GM23338 (cell line): Measurements from ENCODE around the gene RPL37. TPM values are rescaled to one million over a fixed set of nuclear protein-coding genes. Genes with fewer than 3 reads are reported as not detected.

Source experiments
- ATAC-seq: fragments of 200-7000 bp; cut with Tn5 transposase; 3 replicates; pipeline ENCODE4 v1.9.1; 2020
- DNase-seq: peaks from one replicate; pipeline ENCODE4 v3.0.0-alpha.2; 2015; ENCODE audit warnings: low spot score
- H2AFZ ChIP-seq: fragments of 200-600 bp; sonication (generic); 2 replicates; pipeline ENCODE4 v1.8.0; 2016; ENCODE audit warnings: antibody characterized with exemption, mild to moderate bottlenecking, moderate library complexity
- H3F3A ChIP-seq: fragments of 200-600 bp; sonication (generic); replicated peaks from 2 replicates; pipeline ENCODE4 v1.8.0; 2017; ENCODE audit warnings: antibody characterized with exemption, mixed run types, low read depth
- H3K27ac ChIP-seq: fragments of 200-600 bp; sonication (generic); 2 replicates; pipeline ENCODE4 v1.6.1; 2016; ENCODE audit warnings: low read depth
- H3K27me3 ChIP-seq: fragments of 200-600 bp; sonication (generic); 2 replicates; pipeline ENCODE4 v1.8.0; 2016; ENCODE audit warnings: mild to moderate bottlenecking, mixed run types, moderate library complexity; ENCODE audit not compliant: insufficient read depth
- H3K36me3 ChIP-seq: fragments of 200-600 bp; sonication (generic); 2 replicates; pipeline ENCODE4 v1.8.0; 2016; ENCODE audit warnings: mild to moderate bottlenecking; ENCODE audit not compliant: insufficient read depth
- H3K4me1 ChIP-seq: fragments of 200-600 bp; sonication (generic); 2 replicates; pipeline ENCODE4 v1.8.0; 2016; ENCODE audit warnings: mild to moderate bottlenecking, moderate library complexity; ENCODE audit not compliant: insufficient read depth
- H3K4me2 ChIP-seq: fragments of 200-600 bp; sonication (generic); 2 replicates; pipeline ENCODE4 v1.7.1; 2017; ENCODE audit warnings: mixed run types
- H3K4me3 ChIP-seq: fragments of 200-600 bp; sonication (generic); 2 replicates; pipeline ENCODE4 v1.6.1; 2016; ENCODE audit warnings: mixed run types
- H3K79me2 ChIP-seq: fragments of 200-600 bp; sonication (generic); replicated peaks from 2 replicates; pipeline ENCODE4 v1.8.0; 2017; ENCODE audit warnings: mild to moderate bottlenecking; ENCODE audit not compliant: insufficient read depth
- H3K9me2 ChIP-seq: fragments of 200-600 bp; sonication (generic); 2 replicates; pipeline ENCODE4 v1.8.0; 2017; ENCODE audit not compliant: insufficient read depth
- H4K20me1 ChIP-seq: fragments of 200-600 bp; sonication (generic); replicated peaks from 2 replicates; pipeline ENCODE4 v1.8.0; 2017; ENCODE audit warnings: mild to moderate bottlenecking; ENCODE audit not compliant: insufficient read depth
- H3K27ac Mint-ChIP-seq: 2 replicates; pipeline ENCODE4 v1.8.0; 2020; ENCODE audit warnings: inconsistent platforms, mild to moderate bottlenecking, moderate library complexity, mixed read lengths
- H3K27me3 Mint-ChIP-seq: 3 replicates; pipeline ENCODE4 v1.8.0; 2022; ENCODE audit warnings: low read depth, mild to moderate bottlenecking, moderate library complexity, mixed read lengths, inconsistent platforms; ENCODE audit not compliant: insufficient read depth, poor library complexity
- H3K36me3 Mint-ChIP-seq: 3 replicates; pipeline ENCODE4 v1.8.0; 2021; ENCODE audit warnings: low read depth, mild to moderate bottlenecking, inconsistent platforms, moderate library complexity, mixed read lengths
- H3K4me1 Mint-ChIP-seq: 3 replicates; pipeline ENCODE4 v1.8.0; 2020; ENCODE audit warnings: mild to moderate bottlenecking, inconsistent platforms, mixed read lengths
- H3K4me3 Mint-ChIP-seq: 3 replicates; pipeline ENCODE4 v1.8.0; 2021; ENCODE audit warnings: moderate library complexity, mild to moderate bottlenecking, inconsistent platforms, mixed read lengths
- H3K9me3 Mint-ChIP-seq: 3 replicates; pipeline ENCODE4 v1.8.0; 2020; ENCODE audit warnings: moderate library complexity, mild to moderate bottlenecking, inconsistent platforms, mixed read lengths
- CREB1 ChIP-seq: fragments of 250-450 bp; sonication (Bioruptor Pico); IDR thresholded peaks from 2 replicates; pipeline ENCODE4 v1.5.0; 2020; ENCODE audit warnings: low read depth, mild to moderate bottlenecking, moderate library complexity
- EZH2 ChIP-seq: fragments of 200-600 bp; sonication (generic); IDR thresholded peaks from one replicate; pipeline ENCODE4 v1.8.0; 2017; ENCODE audit warnings: antibody characterized with exemption, mild to moderate bottlenecking, low read depth; ENCODE audit not compliant: unreplicated experiment
- EZH2phosphoT487 ChIP-seq: fragments of 200-600 bp; sonication (generic); IDR thresholded peaks from one replicate; pipeline ENCODE4 v1.8.1; 2018; ENCODE audit warnings: antibody characterized with exemption; ENCODE audit not compliant: unreplicated experiment
- JUNB ChIP-seq: IDR thresholded peaks from one replicate; pipeline ENCODE4 v1.6.1; 2016; ENCODE audit warnings: antibody characterized with exemption; ENCODE audit not compliant: unreplicated experiment
- NANOG ChIP-seq: IDR thresholded peaks from 2 replicates; pipeline ENCODE4 v1.6.1; 2016; ENCODE audit warnings: antibody characterized with exemption, borderline replicate concordance
- POLR2AphosphoS5 ChIP-seq: IDR thresholded peaks from 2 replicates; pipeline ENCODE4 v1.6.1; 2016; ENCODE audit warnings: antibody characterized with exemption, low read depth
- STAT1 ChIP-seq: IDR thresholded peaks from one replicate; pipeline ENCODE4 v1.6.1; 2016; ENCODE audit warnings: antibody characterized with exemption; ENCODE audit not compliant: unreplicated experiment
- ZNF114 ChIP-seq: fragments of 250-450 bp; sonication (Bioruptor Pico); IDR thresholded peaks from 2 replicates; pipeline ENCODE4 v1.5.0; 2020; ENCODE audit warnings: mild to moderate bottlenecking, moderate library complexity
- ZNF331 ChIP-seq: fragments of 250-450 bp; sonication (Bioruptor Pico); IDR thresholded peaks from 2 replicates; pipeline ENCODE4 v1.5.0; 2020; ENCODE audit warnings: low read depth, mild to moderate bottlenecking, moderate library complexity
- polyA plus RNA-seq: library from polyadenylated mRNA; unstranded; fragments of >200 nt; fragmentation: Nextera tagmentation; extraction: Ambion mirVana; gene quantifications from 2 replicates; pipeline ENCODE4 v1.2.1, GENCODE V29; 2016
- total RNA-seq: library from RNA; depleted of rRNA; stranded (reverse); fragments of >200 nt; shearing (Covaris generic); gene quantifications from 2 replicates; pipeline ENCODE4 v1.2.3, GENCODE V29; 2014
- TF ChIP-seq, protein P1 (sequence below), 2 experiments: fragments of 200-600 bp in 1 of 2; sonication (generic) in 1 of 2; conservative IDR thresholded peaks; 2 replicates each; pipeline versions ENCODE4 v1.5.1 to v1.6.1; 2016 to 2017; ENCODE audit warnings: antibody characterized with exemption in 2 of 2, low read depth in 2 of 2, mild to moderate bottlenecking in 2 of 2, moderate library complexity in 1 of 2
- TF ChIP-seq, protein P2 (sequence below): IDR thresholded peaks from 2 replicates; pipeline ENCODE4 v1.6.1; 2016; ENCODE audit warnings: antibody characterized with exemption
- TF ChIP-seq, protein P3 (sequence below): IDR thresholded peaks from one replicate; pipeline ENCODE4 v1.6.1; 2018; ENCODE audit warnings: antibody characterized with exemption; ENCODE audit not compliant: unreplicated experiment
- TF ChIP-seq, protein P4 (sequence below): fragments of 250-450 bp; sonication (Bioruptor Pico); IDR thresholded peaks from 2 replicates; pipeline ENCODE4 v1.5.0; 2020; ENCODE audit warnings: mild to moderate bottlenecking, moderate library complexity

RPL37 gene
- total and polyA plus RNA-seq, 2 experiments from 2014 or later, result 104 to 3,283 TPM

DNA sequence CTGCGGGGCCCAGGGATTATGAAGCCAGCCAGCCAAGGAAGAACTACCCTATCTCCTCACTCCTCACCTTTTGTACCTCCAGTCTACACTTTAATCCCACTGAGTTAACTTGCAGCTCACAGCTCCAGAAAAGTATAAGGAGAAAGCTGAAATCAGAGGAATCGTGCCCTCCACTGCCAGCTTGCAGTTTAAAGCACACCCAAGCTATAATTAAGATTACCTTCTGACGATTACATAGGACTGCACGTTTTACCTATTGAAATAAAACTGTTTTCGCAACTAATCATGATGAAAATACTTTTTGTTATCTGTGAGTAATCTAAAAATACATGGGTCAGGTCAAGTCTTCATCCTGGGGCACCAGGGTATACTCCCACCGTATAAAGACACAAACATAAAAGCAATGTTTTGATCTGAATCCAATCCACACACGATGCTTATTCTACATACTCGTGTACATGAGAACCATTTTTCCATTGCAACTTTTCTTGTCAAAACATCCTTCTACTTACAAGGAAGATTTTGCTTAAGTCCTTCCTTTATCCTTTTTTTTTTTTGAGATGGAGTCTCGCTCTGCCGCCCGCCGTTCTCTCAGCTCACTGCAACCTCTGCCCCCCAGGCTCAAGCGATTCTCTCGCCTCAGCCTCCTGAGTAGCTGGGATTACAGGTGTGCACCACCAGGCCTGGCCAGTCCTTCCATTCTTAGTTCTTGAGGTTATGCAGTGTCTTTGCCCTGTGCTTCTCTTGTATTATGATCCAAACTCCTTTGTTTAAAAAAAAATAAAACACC lies 7.6 kb downstream of the RPL37 start:
- peaks cover 4% of the 10 kb centered on the region; the same call in 1 of the 2 replicates for H3K4me1 ChIP-seq
- Mint-ChIP-seq H3K9me3 (peaks cover 3% of the 10 kb centered on the region; the same call in 1 of the 3 replicates), H3K27me3 (peaks cover 32% of the 10 kb centered on the region), H3K4me1 (peaks cover 26% of the 10 kb centered on the region), H3K4me3 (no peak overlapping the region), H3K27ac (peak overlapping the region; percentile 69; the same call in 1 of the 2 replicates), H3K36me3 (peaks cover 71% of the 10 kb centered on the region)
- H4K20me1 ChIP-seq, result peaks cover 47% of the 10 kb centered on the region
- no peaks in the 10 kb centered on the region for H3K27me3 ChIP-seq
- ATAC-seq, result no peak
- DNase-seq, result no peak
- no peak overlapping the region for H3K4me2 ChIP-seq
- H3K36me3 ChIP-seq, result peaks cover 65% of the 10 kb centered on the region
- TF ChIP-seq, protein P1, sequence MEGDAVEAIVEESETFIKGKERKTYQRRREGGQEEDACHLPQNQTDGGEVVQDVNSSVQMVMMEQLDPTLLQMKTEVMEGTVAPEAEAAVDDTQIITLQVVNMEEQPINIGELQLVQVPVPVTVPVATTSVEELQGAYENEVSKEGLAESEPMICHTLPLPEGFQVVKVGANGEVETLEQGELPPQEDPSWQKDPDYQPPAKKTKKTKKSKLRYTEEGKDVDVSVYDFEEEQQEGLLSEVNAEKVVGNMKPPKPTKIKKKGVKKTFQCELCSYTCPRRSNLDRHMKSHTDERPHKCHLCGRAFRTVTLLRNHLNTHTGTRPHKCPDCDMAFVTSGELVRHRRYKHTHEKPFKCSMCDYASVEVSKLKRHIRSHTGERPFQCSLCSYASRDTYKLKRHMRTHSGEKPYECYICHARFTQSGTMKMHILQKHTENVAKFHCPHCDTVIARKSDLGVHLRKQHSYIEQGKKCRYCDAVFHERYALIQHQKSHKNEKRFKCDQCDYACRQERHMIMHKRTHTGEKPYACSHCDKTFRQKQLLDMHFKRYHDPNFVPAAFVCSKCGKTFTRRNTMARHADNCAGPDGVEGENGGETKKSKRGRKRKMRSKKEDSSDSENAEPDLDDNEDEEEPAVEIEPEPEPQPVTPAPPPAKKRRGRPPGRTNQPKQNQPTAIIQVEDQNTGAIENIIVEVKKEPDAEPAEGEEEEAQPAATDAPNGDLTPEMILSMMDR (conservative IDR thresholded peaks at IDR 0.05; ENCODE audit: low read depth in 2 of 2), result no peak
- TF ChIP-seq ZNF114 (CRISPR knock-in tag), result no peak
- TF ChIP-seq NANOG, result no peak
- TF ChIP-seq EZH2phosphoT487, result no peak
- TF ChIP-seq STAT1, result no peak
- TF ChIP-seq JUNB, result no peak
- TF ChIP-seq EZH2, result no peak
- TF ChIP-seq, protein P2, sequence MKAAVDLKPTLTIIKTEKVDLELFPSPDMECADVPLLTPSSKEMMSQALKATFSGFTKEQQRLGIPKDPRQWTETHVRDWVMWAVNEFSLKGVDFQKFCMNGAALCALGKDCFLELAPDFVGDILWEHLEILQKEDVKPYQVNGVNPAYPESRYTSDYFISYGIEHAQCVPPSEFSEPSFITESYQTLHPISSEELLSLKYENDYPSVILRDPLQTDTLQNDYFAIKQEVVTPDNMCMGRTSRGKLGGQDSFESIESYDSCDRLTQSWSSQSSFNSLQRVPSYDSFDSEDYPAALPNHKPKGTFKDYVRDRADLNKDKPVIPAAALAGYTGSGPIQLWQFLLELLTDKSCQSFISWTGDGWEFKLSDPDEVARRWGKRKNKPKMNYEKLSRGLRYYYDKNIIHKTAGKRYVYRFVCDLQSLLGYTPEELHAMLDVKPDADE, result no peak
- no peak for TF ChIP-seq POLR2AphosphoS5
- TF ChIP-seq, protein P3, sequence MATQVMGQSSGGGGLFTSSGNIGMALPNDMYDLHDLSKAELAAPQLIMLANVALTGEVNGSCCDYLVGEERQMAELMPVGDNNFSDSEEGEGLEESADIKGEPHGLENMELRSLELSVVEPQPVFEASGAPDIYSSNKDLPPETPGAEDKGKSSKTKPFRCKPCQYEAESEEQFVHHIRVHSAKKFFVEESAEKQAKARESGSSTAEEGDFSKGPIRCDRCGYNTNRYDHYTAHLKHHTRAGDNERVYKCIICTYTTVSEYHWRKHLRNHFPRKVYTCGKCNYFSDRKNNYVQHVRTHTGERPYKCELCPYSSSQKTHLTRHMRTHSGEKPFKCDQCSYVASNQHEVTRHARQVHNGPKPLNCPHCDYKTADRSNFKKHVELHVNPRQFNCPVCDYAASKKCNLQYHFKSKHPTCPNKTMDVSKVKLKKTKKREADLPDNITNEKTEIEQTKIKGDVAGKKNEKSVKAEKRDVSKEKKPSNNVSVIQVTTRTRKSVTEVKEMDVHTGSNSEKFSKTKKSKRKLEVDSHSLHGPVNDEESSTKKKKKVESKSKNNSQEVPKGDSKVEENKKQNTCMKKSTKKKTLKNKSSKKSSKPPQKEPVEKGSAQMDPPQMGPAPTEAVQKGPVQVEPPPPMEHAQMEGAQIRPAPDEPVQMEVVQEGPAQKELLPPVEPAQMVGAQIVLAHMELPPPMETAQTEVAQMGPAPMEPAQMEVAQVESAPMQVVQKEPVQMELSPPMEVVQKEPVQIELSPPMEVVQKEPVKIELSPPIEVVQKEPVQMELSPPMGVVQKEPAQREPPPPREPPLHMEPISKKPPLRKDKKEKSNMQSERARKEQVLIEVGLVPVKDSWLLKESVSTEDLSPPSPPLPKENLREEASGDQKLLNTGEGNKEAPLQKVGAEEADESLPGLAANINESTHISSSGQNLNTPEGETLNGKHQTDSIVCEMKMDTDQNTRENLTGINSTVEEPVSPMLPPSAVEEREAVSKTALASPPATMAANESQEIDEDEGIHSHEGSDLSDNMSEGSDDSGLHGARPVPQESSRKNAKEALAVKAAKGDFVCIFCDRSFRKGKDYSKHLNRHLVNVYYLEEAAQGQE, result no peak
- TF ChIP-seq ZNF331 (CRISPR knock-in tag), result no peak
- TF ChIP-seq CREB1 (CRISPR knock-in tag), result no peak
- TF ChIP-seq, protein P4, sequence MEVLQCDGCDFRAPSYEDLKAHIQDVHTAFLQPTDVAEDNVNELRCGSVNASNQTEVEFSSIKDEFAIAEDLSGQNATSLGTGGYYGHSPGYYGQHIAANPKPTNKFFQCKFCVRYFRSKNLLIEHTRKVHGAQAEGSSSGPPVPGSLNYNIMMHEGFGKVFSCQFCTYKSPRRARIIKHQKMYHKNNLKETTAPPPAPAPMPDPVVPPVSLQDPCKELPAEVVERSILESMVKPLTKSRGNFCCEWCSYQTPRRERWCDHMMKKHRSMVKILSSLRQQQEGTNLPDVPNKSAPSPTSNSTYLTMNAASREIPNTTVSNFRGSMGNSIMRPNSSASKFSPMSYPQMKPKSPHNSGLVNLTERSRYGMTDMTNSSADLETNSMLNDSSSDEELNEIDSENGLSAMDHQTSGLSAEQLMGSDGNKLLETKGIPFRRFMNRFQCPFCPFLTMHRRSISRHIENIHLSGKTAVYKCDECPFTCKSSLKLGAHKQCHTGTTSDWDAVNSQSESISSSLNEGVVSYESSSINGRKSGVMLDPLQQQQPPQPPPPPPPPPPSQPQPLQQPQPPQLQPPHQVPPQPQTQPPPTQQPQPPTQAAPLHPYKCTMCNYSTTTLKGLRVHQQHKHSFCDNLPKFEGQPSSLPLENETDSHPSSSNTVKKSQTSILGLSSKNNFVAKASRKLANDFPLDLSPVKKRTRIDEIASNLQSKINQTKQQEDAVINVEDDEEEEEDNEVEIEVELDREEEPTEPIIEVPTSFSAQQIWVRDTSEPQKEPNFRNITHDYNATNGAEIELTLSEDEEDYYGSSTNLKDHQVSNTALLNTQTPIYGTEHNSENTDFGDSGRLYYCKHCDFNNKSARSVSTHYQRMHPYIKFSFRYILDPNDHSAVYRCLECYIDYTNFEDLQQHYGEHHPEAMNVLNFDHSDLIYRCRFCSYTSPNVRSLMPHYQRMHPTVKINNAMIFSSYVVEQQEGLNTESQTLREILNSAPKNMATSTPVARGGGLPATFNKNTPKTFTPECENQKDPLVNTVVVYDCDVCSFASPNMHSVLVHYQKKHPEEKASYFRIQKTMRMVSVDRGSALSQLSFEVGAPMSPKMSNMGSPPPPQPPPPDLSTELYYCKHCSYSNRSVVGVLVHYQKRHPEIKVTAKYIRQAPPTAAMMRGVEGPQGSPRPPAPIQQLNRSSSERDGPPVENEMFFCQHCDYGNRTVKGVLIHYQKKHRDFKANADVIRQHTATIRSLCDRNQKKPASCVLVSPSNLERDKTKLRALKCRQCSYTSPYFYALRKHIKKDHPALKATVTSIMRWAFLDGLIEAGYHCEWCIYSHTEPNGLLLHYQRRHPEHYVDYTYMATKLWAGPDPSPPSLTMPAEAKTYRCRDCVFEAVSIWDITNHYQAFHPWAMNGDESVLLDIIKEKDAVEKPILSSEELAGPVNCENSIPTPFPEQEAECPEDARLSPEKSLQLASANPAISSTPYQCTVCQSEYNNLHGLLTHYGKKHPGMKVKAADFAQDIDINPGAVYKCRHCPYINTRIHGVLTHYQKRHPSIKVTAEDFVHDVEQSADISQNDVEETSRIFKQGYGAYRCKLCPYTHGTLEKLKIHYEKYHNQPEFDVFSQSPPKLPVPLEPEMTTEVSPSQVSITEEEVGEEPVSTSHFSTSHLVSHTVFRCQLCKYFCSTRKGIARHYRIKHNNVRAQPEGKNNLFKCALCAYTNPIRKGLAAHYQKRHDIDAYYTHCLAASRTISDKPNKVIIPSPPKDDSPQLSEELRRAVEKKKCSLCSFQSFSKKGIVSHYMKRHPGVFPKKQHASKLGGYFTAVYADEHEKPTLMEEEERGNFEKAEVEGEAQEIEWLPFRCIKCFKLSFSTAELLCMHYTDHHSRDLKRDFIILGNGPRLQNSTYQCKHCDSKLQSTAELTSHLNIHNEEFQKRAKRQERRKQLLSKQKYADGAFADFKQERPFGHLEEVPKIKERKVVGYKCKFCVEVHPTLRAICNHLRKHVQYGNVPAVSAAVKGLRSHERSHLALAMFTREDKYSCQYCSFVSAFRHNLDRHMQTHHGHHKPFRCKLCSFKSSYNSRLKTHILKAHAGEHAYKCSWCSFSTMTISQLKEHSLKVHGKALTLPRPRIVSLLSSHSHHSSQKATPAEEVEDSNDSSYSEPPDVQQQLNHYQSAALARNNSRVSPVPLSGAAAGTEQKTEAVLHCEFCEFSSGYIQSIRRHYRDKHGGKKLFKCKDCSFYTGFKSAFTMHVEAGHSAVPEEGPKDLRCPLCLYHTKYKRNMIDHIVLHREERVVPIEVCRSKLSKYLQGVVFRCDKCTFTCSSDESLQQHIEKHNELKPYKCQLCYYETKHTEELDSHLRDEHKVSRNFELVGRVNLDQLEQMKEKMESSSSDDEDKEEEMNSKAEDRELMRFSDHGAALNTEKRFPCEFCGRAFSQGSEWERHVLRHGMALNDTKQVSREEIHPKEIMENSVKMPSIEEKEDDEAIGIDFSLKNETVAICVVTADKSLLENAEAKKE (CRISPR knock-in tag), result no peak
- no peaks in the 10 kb centered on the region for H3K9me2 ChIP-seq
- peak overlapping the region; percentile 94 for H3K27ac ChIP-seq
- H3K79me2 ChIP-seq, result peaks cover 36% of the 10 kb centered on the region
- no peak overlapping the region for H3K4me3 ChIP-seq
- H3F3A ChIP-seq, result peaks cover 60% of the 10 kb centered on the region
- H2AFZ ChIP-seq, result no peak overlapping the region
